GM15510 (cell line): ENCODE data around the gene FNDC3B.

Experiments
- POLR2A ChIP-seq: IDR thresholded peaks from 3 replicates; pipeline ENCODE4 v1.6.1; 2011; ENCODE audit warnings: borderline replicate concordance; ENCODE audit not compliant: insufficient read length; ENCODE audit errors: extremely low read depth

The FNDC3B gene

GRCh38 chr3:172224560-172225214 lies 185.3 kb downstream of the FNDC3B start:
- TF ChIP-seq POLR2A = no peak

GRCh38 chr3:172225215-172225707 lies 185.9 kb downstream of the FNDC3B start:
- TF ChIP-seq POLR2A = no peak

GRCh38 chr3:172226831-172227230 lies 187.5 kb downstream of the FNDC3B start:
- no peak for TF ChIP-seq POLR2A

GRCh38 chr3:172227340-172228035 lies 188.1 kb downstream of the FNDC3B start:
- TF ChIP-seq POLR2A = no peak

GRCh38 chr3:172228036-172228415 lies 188.6 kb downstream of the FNDC3B start:
- TF ChIP-seq POLR2A = no peak

GRCh38 chr3:172229462-172229861 lies 190.1 kb downstream of the FNDC3B start:
- TF ChIP-seq POLR2A = no peak

- no peak for TF ChIP-seq POLR2A
Measured at GRCh38 chr3:172231318-172231901, 192.0 kb downstream of the FNDC3B start.

GRCh38 chr3:172232579-172233212 lies 193.3 kb downstream of the FNDC3B start:
- TF ChIP-seq POLR2A = no peak

- no peak for TF ChIP-seq POLR2A
Measured at GRCh38 chr3:172233474-172234277, 194.3 kb downstream of the FNDC3B start.

GRCh38 chr3:172235698-172236097 lies 196.3 kb downstream of the FNDC3B start:
- no peak for TF ChIP-seq POLR2A

- no peak for TF ChIP-seq POLR2A
Measured at GRCh38 chr3:172236771-172237742, 197.7 kb downstream of the FNDC3B start.

GRCh38 chr3:172238188-172238587 lies 198.8 kb downstream of the FNDC3B start:
- TF ChIP-seq POLR2A = no peak

GRCh38 chr3:172239218-172239790 lies 199.9 kb downstream of the FNDC3B start:
- TF ChIP-seq POLR2A = no peak

GRCh38 chr3:172241405-172241804 lies 202.0 kb downstream of the FNDC3B start:
- no peak for TF ChIP-seq POLR2A

- no peak for TF ChIP-seq POLR2A
Measured at GRCh38 chr3:172244011-172244410, 204.6 kb downstream of the FNDC3B start.
